ENCODE data around the gene CADPS.

The CADPS gene

GRCh38 chr3:62548528-62549205, 326.5 kb downstream of the CADPS start:
- no peak for DNase-seq

- no peak for DNase-seq
These were observed 328.9 kb downstream of the CADPS start for GRCh38 chr3:62546266-62546665.

GRCh38 chr3:62542185-62542584, 333.0 kb downstream of the CADPS start:
- no peak for DNase-seq

- no peak for DNase-seq
These were observed 335.5 kb downstream of the CADPS start for GRCh38 chr3:62539762-62540161.

GRCh38 chr3:62538691-62539356, 336.4 kb downstream of the CADPS start:
- no peak for DNase-seq

- DNase-seq, result no peak
These were observed 340.9 kb downstream of the CADPS start for GRCh38 chr3:62534326-62534725.

- no peak for DNase-seq
These were observed 342.4 kb downstream of the CADPS start for GRCh38 chr3:62532796-62533195.

GRCh38 chr3:62531981-62532380, 343.2 kb downstream of the CADPS start:
- no peak for DNase-seq

GRCh38 chr3:62531493-62531892, 343.7 kb downstream of the CADPS start:
- no peak for DNase-seq

- DNase-seq, result no peak
These were observed 346.0 kb downstream of the CADPS start for GRCh38 chr3:62529230-62529629.

- no peak for DNase-seq
These were observed 347.7 kb downstream of the CADPS start for GRCh38 chr3:62527474-62527873.

GRCh38 chr3:62525281-62525680, 349.9 kb downstream of the CADPS start:
- no peak for DNase-seq

- no peak for DNase-seq
These were observed 351.5 kb downstream of the CADPS start for GRCh38 chr3:62523672-62524071.

- no peak for DNase-seq
These were observed 353.6 kb downstream of the CADPS start for GRCh38 chr3:62521464-62522105.

- no peak for DNase-seq
These were observed 371.7 kb downstream of the CADPS start for GRCh38 chr3:62503516-62503915.

- DNase-seq, result no peak
These were observed 372.6 kb downstream of the CADPS start for GRCh38 chr3:62502315-62503300.

GRCh38 chr3:62501289-62501668, 373.9 kb downstream of the CADPS start:
- no peak for DNase-seq

- DNase-seq, result no peak
These were observed 374.5 kb downstream of the CADPS start for GRCh38 chr3:62500556-62501288.

- no peak for DNase-seq
These were observed 378.1 kb downstream of the CADPS start for GRCh38 chr3:62497156-62497555.

- no peak for DNase-seq
These were observed 378.7 kb downstream of the CADPS start for GRCh38 chr3:62496503-62496902.

GRCh38 chr3:62493109-62493801, 382.0 kb downstream of the CADPS start:
- no peak for DNase-seq

GRCh38 chr3:62482961-62483360, 392.3 kb downstream of the CADPS start:
- no peak for DNase-seq

Measured in activated CD4-positive, alpha-beta T cell treated with anti-CD3 and anti-CD28 coated beads for 1 hour (primary cell).